ENCODE data around the gene TAF6.

The TAF6 gene

DNA sequence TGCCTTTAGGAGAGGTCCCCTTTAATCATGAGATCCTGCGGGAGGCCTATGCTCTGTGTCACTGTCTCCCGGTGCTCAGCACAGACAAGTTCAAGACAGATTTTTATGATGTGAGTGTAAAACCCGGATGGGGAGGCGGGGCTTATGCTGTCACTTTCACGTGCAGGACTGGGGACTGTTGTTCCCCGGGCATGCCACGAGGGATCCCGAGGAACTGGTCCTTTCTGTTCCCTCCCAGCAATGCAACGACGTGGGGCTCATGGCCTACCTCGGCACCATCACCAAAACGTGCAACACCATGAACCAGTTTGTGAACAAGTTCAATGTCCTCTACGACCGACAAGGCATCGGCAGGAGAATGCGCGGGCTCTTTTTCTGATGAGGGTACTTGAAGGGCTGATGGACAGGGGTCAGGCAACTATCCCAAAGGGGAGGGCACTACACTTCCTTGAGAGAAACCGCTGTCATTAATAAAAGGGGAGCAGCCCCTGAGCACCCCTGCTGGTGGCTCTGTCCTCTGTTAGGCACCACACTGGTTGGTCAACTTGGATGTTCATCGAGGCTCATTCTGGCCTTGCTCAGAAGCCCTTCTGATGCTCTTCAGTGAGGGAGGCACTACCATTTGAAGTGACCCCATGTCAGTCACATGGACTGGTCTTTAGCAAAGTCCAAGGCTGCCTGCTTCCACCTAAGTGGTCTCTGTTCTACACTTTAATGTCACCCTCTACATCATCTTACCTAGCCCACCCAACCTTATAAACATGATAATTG lies 27.6 kb downstream of the TAF6 start:
- no peak for DNase-seq

DNA sequence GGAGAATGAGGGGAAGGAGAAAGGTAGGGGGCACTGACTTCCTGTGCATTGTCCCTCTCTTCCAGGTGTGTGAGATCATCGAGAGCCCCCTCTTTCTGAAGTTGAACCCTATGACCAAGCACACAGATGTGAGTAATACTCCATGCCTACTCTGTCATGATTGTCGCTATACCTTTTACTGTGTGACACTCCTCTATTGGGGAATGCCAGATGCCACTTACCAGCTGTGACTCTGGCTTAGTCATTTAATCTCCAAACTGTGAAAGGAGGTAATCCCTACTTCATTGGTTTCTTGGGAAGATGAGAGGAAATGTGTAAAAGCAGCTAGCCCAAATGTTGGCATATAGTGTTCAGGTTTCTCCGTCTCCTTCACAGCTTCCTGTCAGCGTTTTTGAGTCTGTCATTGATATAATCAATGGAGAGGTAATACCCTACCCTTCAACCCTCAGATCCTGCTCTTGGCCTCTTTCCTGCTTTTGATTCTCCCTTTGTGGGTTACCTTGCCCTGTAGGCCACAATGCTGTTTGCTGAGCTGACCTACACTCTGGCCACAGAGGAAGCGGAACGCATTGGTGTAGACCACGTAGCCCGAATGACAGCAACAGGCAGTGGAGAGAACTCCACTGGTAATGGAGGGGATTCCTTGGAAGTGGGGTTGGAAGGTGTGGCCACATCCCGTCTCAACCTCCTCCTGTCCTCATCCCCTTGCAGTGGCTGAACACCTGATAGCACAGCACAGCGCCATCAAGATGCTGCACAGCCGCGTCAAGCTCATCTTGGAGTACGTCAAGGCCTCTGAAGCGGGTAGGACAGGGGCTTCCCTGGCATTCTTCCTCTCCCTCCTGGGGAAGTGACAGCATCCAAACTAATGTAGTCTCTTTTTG lies 28.4 kb downstream of the TAF6 start:
- DNase-seq: no peak

DNA sequence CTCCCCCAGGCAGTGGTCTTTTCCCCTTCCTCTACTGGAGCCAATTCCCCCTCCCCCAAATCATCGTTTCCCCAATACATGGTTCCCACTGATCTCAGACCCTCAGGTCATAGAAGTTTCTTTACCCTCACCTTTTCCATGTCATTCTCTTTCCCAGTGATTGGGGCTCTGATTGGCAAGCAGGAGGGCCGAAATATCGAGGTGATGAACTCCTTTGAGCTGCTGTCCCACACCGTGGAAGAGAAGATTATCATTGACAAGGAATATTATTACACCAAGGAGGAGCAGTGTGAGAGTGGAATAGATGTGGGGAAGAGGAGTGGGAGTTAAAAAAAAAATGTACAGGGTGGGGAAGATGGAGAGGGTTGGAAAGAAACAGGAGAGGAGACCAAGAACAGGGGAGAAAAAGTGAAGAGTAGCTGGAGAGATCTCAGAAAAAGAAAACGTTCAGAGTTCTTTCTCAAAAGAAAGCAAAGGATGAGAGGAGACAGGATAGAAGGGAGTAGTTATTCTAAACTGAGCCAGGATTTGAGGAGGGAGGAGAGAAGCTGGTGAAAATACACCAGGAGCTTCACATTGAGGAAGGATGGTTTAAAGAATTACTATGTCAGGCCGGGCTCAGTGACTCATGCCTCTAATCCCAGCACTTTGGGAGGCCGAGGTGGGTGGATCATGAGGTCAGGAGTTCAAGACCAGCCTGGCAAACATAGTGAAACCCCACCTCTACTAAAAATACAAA lies 29.5 kb downstream of the TAF6 start:
- no peak for DNase-seq

DNA sequence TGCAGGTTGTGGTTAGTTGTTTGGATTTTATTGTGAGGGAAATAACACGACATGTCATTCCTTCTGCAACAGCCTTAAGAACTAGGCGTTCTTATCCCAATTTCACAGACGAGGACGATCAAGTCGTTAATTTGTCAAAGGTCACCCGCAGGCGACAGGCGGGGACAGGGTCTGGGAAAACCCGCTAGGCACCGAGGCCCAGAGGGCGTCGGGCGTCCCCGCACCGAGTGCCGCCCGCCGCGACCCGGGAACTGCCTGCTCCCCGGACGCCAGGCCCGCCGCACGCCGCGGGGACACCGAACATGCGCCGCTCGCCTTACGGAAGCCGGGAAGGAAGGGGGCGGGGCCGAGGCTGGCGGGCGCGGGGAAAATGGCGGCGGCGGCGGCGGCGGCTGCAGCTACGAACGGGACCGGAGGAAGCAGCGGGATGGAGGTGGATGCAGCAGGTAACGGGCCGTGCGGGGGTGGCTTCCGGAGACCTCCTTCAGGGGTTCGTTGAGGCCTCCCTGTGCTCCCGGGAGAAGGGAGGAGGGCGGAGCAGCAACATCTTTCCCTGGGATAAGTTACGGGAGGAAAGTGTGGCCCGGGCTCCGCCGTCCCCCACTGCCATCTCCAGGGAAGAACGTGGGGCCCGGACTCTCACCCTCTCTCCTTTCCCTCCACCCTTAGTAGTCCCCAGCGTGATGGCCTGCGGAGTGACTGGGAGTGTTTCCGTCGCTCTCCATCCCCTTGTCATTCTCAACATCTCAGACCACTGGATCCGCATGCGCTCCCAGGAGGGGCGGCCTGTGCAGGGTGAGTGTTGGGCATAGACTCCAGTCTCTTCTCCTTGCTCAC lies 30.3 kb downstream of the TAF6 start, which contains the start of gene COPS6:
COPS6 (plus strand) TSS at position 349 of the 837 bp plus-strand sequence; CDS start at position 371, 22 bp downstream.
- no peak for DNase-seq

DNA sequence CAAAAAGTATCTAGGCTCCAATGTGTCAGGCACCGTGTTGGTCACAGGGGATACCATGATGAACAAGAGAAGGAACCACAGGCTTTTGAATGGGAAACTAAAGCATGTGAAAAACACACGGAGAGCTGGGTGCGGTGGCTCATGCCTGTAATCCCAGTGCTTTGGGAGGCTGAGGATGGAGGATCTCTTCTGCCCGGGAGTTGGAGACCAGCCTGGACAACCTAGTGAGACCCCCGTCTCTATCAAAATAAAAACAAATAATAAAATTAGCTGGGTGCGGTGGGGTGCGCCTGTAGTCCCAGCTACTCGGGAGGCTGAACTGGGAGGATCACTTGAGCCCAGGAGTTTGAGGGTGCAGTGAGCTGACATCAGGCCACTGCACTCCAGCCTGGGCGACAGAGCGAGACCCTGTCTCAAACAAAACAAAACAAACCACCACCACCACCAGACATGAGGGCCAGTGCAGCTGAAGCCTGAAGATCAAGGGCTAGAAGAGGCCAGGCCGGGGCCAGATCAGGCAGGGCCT lies 31.0 kb downstream of the TAF6 start:
- no peak for DNase-seq

DNA sequence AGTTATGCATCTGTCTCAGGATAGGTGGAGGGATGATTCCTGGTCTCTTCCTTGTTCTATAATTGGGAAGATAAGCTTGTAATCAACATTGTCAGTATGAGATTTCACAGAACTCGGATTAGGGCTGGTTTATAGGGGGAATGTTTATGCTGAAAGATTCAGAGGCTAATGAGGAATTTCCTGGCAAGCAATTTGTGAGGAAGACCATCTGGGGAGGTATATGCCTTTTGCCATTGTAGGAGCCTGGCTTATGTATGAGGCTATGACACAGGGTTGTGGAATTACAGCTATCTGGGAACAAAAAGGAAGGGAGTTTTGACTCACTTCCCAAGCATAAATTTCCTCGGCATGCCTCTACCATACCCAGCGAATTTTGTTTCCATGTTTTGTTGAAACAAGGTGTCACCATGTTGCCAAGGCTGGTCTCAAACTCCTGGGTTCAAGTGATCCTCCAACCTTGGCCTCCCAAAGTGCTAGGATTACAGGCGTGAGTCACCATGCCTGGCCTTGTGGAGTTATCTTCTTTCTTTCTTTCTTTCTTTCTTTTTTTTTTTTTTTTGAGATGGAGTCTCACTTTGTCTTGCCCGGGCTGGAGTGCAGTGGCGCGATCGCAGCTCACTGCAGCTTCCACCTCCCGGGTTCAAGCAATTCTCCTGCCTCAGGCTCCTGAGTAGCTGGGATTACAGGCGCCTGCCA lies 32.0 kb downstream of the TAF6 start:
- DNase-seq: no peak

DNA sequence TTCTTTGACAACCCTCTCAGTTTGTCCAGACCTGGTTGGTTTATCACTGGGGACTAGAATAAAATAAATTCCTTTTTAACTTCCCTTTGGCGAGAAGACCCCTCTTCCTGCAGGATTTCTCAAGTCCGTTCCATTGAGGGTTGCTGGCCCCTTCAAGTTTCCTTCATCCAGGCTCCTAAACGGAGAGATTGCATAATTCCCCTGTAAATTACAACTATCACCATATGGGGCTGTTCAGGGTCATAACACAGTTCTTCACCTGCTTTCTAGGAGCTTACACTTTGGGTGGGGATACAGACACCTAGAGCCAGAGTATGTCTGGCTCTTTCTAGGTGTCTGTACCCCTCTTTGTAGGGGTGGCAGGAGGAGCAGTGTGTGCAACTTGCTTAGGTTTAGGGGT lies 33.6 kb downstream of the TAF6 start:
- no peak for DNase-seq

DNA sequence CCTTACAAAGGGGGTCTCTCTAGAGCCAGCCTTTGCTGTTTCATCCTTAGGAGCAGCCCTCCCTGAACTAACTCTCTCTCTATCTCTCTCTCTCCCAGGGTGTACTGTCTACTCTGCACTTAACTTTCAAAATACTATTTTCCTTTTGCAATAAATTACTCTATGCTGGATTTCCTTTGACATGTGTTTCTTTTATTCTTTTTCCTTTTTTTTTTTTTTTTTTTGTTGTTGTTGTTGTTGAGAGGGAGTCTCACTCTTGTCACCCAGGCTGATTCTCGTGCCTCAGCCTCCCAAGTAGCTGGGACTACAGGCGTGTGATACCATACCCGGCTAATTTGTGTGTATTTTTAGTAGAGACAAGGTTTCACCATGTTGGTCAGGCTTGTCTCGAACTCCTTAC lies 36.2 kb downstream of the TAF6 start:
- DNase-seq: no peak

DNA sequence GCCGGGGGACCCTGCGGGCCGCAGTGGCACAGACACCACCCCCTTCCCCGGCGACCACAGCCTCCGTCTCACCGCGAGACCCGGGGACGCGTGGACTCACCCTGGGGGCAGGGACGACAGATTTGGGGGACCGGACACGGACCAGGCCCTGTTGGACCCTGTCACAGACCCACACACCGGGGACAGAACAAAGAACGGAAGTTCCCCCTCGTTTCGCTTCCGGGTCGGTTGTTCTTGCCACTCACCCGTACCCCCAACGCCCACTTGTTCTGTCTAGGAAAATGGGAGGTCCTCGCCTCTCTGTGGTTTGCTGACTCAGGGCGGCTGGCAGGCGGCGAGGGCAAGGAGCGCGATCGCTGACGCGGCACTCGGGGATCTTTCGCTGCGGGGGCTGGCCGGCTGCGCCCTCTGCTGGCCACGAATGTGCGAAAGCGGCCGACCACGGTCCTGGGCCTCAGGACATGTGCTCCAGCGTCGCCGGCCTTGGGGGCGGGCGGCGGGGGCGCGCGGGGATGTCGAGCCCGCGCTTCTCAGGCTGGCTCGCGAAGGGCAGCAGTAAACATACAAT lies 37.5 kb downstream of the TAF6 start, which contains the start of gene ZNF3:
ZNF3 (minus strand) TSS at position 189 of the 568 bp plus-strand sequence. CDS start 4,366 bp downstream, outside the sequence.
- DNase-seq: peak; percentile 97

DNA sequence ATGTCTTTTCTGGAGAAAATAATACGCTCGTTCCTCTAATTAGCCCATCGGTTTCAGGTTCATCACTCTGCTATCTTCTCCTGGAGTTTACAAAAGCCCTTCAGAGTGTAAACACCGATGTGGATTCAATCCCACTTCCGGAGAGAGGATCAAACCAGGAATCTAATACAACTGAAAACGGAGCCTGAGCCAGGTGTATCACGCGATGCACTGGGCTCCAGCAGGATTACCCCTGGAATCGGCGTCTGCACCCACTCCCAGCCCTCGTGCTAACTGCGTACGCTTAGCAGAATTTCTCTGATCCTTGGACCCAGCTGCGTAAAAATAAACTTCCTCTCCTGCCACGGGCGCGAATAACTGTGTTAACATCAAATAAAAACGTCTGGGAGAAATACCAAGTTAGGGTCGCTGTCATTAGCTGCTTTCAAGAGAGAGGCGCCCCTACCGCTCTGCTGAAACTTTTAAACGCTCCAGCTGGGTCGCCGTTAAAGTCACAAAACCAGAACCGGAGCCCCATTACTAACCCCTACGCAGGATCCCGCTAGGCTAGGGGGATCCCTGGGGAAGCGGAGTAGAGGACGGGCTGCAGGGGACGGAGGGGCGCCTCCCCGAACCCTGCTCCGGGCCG lies 38.1 kb downstream of the TAF6 start:
- DNase-seq: no peak

DNA sequence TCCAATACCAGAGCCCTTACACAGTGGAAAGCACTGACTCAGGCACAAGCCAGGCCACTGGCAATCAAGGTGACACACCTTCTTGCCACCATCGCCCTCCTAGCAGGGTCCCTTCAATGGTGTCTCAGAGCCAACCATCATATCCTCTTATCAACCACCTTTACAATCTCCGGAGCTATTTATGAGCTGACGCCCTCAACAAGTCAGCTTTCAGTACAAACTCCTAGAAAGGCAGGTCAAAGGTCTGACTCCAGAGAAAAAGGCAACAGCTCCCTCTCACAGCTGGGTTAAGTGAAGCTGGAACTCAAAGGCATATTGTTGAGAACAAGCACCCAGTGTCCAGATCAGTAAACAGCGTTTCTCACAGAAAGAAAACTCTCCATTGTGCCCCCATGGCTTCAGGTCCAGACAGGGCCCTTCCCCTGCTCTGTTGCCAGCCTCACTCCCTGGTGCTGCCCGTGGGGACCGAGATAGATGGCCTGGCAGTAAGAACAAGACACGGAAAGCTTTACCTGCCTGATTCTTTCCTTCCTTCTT lies 40.1 kb downstream of the TAF6 start:
- no peak for DNase-seq

DNA sequence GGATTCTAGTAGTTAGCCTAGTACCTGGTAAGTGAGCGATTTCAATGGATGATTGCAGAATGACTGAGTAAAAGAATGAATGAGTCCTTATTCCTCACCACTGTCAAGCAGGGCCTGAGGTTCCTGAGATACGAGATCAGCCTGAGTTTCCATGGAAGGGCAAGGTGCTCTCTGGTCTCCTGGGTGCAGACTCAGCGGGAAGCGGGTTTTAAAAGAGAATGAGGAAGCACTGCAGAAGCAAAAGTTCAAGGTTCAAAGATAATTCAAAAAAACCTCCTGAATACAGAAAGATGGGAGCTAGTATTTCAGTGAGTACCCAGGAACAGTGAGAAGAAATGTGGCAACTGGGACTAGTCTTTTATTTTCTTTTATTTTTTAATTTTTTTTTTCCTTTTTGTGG lies 42.0 kb downstream of the TAF6 start:
- no peak for DNase-seq

DNA sequence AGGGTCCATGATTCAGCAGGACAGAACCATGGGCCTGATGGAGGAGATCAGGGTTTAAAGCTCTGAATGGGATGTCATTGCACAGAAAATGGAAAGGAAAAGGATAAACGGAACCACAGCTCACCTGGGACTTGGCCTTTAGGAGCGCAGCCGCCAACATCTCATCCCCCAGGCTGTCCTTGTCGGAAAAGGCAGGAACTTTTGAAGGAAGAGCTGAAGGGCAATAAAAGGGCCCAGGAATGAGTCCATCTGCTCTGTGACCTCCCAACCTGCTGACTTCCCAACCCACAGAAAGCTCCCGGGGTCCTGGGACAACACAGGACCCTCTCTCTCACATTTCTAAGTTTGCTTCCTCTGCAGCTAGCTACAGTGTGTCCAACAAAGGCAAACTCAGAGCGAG lies 43.7 kb downstream of the TAF6 start:
- DNase-seq: no peak

DNA sequence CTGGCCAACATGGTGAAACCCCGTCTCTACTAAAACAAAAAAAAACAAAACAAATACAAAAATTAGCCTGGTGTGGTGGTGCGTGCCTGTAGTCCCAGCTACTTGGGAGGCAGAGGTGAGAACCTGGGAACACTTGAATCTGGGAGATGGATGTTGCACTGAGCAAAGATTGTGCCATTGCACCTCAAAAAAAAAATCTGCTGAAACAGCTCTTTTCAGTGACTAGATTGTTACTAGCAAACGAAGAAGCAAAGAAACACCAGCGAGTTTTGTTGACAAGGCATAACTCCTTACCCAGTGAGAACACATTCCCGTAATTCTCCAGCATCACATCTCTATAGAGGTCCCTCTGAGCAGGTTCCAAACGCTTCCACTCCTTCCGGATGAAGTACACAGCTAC lies 44.3 kb downstream of the TAF6 start:
- no peak for DNase-seq

DNA sequence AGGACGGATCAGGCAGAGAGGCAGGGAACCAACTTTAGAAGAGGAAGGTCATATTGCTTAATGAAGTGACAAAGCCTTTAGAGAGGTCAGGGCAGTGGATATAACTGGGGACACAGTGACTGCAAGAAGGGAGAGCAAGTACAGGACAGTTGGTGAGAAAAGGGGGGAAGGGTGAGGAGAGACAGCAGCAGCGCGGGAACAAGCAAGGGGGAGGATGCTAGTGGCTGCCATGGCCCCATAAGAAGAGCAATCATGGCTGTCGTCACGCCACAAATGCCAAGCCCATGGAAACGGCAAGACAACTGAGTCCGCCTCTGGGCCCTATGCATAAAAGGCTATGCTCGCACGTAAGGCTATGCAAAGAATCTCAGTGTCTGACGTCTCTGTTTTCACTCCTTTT lies 46.7 kb downstream of the TAF6 start:
- no peak for DNase-seq

DNA sequence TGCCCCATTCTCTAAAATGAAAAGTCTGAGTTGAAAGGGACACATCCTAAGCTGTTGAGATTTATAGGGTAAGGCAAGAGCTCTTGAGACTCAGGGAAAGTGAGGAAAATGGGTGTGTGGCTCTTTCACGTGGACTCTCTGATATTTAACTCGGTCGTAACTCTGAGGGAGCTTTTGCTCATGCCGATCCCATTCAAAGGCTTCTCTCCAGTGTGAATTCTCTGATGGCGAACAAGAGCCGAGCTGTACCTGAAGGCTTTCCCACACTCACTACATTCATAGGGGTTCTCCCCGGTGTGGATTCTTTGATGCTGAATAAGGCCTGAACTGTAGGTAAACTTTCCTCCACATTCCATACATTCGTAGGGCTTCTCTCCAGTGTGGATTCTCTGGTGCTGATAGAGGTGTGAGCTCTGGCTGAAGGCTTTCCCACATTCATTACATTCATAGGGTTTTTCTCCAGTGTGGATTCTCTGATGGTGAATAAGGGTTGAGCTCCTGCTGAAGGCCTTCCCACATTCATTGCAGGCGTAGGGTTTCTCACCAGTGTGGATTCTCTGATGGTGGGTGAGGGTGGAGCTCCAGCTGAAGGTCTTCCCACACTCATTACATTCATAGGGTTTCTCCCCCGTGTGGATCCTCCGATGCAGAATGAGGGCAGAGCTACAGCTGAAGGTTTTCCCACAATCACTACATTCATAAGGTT lies 48.0 kb downstream of the TAF6 start:
- DNase-seq: no peak

DNA sequence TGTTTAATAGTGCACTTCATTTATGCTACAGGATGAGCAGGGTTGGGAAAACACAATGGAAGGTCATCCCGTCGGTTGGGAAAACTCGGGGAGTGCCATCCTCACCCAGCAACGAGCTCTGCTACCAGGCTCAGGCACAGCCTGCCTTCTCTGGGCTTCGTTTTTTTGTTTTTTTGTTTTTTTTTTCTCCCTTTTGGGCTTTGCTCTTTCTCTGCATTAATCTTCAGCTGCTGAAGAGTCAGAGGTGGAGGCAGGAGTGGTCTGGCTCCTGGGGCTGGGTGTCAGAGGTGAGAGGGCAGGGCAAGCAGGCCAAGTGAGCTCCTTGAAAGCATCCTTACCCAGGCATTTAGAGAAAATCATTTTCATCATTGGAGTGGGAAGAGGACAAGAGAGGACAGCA lies 49.2 kb downstream of the TAF6 start:
- DNase-seq: no peak

DNA sequence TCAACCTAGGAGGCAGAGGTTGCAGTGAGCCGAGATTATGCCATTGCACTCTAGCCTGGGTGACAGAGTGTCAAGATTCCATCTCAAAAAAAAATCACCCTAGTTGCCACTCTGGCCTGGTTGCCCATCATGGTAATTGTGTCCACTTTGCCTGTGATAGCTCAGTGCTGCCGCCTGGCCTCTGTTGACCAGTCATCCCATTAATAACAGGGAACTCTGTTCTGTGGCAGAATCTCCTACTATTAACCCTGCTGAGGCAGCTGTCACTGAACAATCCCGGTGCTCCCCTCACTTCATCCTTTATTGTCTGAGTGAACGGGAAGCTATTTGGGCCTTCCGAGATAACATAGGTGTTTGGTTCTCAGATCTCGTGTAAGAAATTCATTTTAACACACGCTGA lies 52.2 kb downstream of the TAF6 start:
- DNase-seq: no peak

DNA sequence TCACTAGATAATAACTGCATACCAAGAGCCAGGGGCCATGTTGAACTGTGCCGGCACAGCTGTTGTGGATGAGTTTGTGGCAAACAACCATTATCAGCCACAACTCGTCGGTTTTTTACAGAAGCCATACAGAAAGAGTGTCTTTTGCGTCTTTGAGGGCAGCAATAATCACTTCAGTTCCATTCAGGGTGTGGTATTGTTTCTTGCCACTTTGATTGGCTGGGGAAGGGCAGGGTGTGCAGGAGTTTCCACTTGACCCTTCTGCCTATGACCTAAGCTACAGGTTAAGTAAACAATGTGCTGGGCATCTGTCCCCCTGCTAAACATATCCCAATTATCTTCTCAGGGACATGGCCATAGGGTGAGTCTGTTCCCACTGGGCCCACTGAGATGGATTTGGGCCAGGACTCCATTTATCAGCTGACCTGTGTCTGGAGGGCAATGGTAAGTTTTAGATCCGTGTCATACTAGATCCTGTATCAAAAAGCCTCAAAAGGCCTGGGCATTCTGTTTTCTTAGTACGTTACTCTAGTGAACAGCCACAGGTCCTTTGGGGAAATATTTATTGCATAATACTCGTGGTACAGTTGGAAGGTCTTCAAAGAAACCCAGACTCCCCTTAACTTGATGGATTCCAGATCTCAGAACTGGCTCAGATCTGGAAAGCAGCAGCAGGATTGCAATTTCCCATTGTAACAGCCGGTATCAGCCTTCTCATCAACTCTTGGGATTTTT lies 53.5 kb downstream of the TAF6 start:
- no peak for DNase-seq

Measured in NCI-H187 treated with DMSO at 0.1 percent for 48 hours (cell line).